Ishikawa (cell line): ENCODE results near the gene CD27.

ENCODE experiments used
- CEBPB ChIP-seq: IDR thresholded peaks from 2 replicates; pipeline ENCODE4 v1.6.1; 2012
- CREB1 ChIP-seq: IDR thresholded peaks from 2 replicates; pipeline ENCODE4 v1.6.1; 2012; ENCODE audit warnings: low read depth
- EGR1 ChIP-seq: IDR thresholded peaks from 2 replicates; pipeline ENCODE4 v1.6.1; 2012
- EP300 ChIP-seq: IDR thresholded peaks from 2 replicates; pipeline ENCODE4 v1.6.1; 2012; ENCODE audit warnings: borderline replicate concordance
- RAD21 ChIP-seq: IDR thresholded peaks from 2 replicates; pipeline ENCODE4 v1.6.1; 2012; ENCODE audit warnings: low read depth
- TAF1 ChIP-seq: IDR thresholded peaks from 2 replicates; pipeline ENCODE4 v1.6.1; 2012; ENCODE audit warnings: low read depth, mild to moderate bottlenecking
- TCF12 ChIP-seq: IDR thresholded peaks from 2 replicates; pipeline ENCODE4 v1.6.1; 2012; ENCODE audit warnings: low read depth
- TEAD4 ChIP-seq: IDR thresholded peaks from 2 replicates; pipeline ENCODE4 v1.6.1; 2012
- YY1 ChIP-seq: IDR thresholded peaks from 2 replicates; pipeline ENCODE4 v1.6.1; 2012; ENCODE audit warnings: low read depth
- TF ChIP-seq, protein P1 (sequence below): IDR thresholded peaks from 2 replicates; pipeline ENCODE4 v1.6.1; 2012

DNA sequence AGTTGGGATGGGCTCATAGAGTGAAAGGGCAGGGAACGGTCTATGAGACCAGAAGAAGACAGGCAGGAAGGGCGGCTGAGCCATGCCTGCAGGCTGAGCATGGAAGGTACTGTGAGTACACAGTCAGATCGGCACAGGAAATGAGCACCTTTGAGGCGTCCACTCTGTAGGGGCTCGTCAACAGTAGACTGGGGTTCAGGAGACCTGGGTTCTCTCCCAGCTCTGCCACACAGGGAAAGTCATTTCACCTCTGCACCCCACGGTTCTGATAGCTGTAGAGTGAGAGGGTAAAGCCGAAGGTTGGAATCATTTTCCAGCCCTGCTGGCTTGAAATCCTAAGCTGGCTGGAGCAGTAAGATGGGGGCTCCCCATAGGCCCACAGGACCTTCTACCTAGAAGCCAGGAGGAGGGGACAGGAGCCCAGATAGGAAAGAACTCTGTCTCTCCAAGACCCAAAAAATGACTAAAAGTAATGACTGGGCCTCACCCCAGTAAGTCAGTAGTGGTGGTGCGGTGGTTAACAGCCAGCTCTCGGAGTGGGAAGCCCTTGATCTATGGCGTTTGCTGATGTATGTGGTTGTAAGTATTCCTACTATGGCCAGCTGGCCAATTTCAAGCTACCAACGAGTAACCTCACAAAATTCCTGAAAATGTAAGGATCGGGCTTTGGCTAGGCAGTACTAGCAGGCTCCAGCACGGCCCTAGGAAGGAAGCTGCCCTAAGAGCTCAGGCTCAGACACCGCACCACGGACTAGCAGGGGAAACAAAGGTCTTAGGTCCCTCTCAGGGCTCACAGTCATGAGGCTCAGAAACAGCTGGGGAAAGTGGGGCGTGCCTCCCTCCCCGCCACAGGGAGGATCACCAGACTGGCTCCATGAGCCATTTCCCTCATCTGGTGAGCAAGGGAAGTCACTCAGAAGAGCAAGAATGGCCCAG is 10.3 kb upstream of the CD27 start:
- TF ChIP-seq CREB1 (no peak), EP300 (no peak), TEAD4 (no peak), RAD21 (no peak), TAF1 (no peak), CEBPB (no peak), EGR1 (no peak), TCF12 (no peak), YY1 (no peak)
- TF ChIP-seq, protein P1, sequence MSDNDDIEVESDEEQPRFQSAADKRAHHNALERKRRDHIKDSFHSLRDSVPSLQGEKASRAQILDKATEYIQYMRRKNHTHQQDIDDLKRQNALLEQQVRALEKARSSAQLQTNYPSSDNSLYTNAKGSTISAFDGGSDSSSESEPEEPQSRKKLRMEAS: no peak
